HL-60 (cell line): ENCODE data around the gene LRRN1.

Experiments
- CTCF ChIP-seq: IDR thresholded peaks from one replicate; pipeline ENCODE4 v1.5.1; 2011; ENCODE audit warnings: low read length, control low read depth, inconsistent platforms; ENCODE audit not compliant: insufficient read depth
- GABPA ChIP-seq: IDR thresholded peaks from 2 replicates; pipeline ENCODE4 v1.6.1; 2012; ENCODE audit warnings: low read depth
- POLR2AphosphoS5 ChIP-seq: IDR thresholded peaks from 2 replicates; pipeline ENCODE4 v1.6.1; 2012; ENCODE audit warnings: low read depth
- REST ChIP-seq: IDR thresholded peaks from 2 replicates; pipeline ENCODE4 v1.6.1; 2012; ENCODE audit warnings: low read depth; ENCODE audit not compliant: insufficient replicate concordance

- TF ChIP-seq CTCF, result no peak
- no peak for TF ChIP-seq POLR2AphosphoS5
- TF ChIP-seq REST, result no peak
- no peak for TF ChIP-seq GABPA
These were observed 49.7 kb downstream of the LRRN1 start for GRCh38 chr3:3848923-3849275.
